HG03280 (cell line): ENCODE measurements around the gene TMTC3.
"Not testable (repeated sequence)": the region's sequence is repeated elsewhere in the genome, so short reads cannot be mapped to it uniquely, and the experiment has no call there.

Experiments used
- ATAC-seq: cut with Tn5 transposase; IDR thresholded peaks from one replicate; pipeline ENCODE4 v1.9.1; 2021; ENCODE audit warnings: mild to moderate bottlenecking, moderate library complexity; ENCODE audit not compliant: unreplicated experiment

TMTC3 gene

GRCh38 chr12:88163371-88163770 lies 21.3 kb downstream of the TMTC3 start:
- ATAC-seq: no peak

DNA sequence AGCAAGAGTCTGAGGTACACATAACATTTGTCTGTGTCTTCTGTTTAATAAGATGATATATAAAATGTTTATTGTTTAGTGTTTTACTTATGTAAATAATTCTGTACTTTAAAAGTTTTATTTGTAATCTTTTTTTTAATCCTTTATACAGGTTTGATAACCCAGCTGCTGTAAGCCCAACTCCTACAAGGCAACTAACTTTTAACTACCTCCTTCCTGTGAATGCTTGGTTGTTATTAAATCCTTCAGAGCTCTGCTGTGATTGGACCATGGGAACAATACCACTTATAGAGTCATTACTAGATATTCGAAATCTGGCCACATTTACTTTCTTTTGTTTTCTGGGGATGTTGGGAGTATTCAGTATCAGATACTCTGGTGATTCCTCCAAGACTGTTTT lies 24.1 kb downstream of the TMTC3 start:
- ATAC-seq: no peak

- ATAC-seq: no peak
Measured at GRCh38 chr12:88167384-88167783, 25.3 kb downstream of the TMTC3 start.

DNA sequence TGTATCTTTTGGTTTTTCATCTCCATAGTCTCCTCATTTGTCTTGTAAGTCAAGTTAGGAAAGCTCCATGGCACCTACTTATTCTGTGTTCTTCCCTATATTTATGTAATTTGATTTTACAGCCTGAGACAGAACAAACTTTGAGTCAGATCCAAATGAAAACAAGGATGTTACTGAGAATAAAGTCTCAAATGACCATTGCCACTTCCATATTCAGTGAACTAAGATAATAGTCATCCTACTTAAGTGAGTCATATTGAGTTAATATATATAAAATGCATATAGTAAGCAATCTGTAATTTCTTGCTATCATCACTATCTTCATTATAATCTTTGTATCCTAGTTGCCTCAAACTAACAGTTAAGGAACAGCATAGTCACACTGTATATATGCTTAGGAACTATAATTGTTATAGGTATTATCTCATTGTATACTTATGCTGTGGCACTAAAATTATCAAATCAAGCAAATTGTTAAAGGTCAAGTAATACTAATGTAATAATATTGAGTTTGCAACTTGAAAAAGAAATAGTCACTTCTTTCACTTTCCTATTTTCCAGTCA lies 30.8 kb downstream of the TMTC3 start:
- no peak for ATAC-seq

GRCh38 chr12:88175544-88175943 lies 33.4 kb downstream of the TMTC3 start:
- ATAC-seq: no peak

- ATAC-seq: no peak
Measured at GRCh38 chr12:88179436-88180014, 37.4 kb downstream of the TMTC3 start.

DNA sequence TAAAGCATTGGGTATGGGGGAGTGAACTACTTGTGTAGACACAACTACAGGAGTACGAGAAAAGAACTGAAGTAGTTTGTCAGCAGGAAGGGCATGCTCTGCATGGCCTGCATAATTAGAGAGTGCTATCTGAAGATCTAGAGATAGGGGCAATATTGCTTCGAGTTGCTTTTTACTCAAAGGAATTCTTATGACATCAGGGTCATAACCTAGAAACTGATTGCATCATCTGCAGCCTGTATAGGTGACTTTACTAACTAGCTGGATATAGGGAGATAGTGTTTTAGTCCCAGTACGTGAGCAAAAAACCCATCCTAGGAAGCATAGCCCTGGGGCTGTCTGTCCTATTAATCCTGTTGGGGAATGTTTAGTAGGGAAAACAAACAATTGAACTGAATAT lies 39.8 kb downstream of the TMTC3 start:
- ATAC-seq: no peak

GRCh38 chr12:88182416-88182815 lies 40.3 kb downstream of the TMTC3 start:
- no peak for ATAC-seq

DNA sequence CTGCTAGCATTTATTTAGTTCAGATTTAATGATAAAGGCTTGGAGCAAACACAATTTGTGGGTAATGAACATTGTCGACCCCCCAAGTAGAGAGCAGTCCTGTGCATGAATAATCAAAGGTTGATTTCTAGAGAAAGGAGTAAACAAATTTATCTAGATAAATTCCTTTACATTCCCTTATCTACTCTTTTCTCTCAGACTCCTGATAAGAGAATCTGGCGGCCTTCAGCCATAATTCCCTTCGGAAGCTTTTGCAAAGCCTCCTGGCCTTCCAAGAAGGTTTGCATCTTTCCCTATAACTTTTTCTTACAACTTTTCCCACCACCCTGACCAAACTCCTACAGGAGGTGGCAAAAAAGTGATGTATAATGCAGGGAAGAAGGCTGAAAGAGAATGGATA lies 42.1 kb downstream of the TMTC3 start:
- ATAC-seq: no peak

- ATAC-seq: no peak
Measured at GRCh38 chr12:88185279-88185678, 43.2 kb downstream of the TMTC3 start.

- peak; percentile 59 for ATAC-seq
Measured at GRCh38 chr12:88185988-88186387, 43.9 kb downstream of the TMTC3 start.

DNA sequence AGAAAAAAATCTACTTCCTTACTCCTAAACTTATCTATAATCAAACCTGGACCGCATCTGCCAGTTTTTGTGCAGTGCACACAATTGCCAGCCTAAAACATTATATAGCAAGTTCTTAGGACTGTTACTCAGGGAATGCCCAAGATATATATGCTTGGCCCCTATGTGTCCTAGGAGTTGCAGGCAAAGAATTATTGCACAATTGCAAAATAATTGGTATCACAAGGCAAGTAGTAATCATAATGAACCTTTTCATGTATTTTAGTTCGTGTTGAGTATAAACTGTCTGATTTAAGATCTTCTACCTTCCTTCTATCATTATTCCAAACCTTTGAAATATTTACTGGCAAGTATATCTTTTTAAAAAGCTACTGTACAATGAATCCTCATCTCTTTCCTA lies 45.5 kb downstream of the TMTC3 start:
- ATAC-seq: no peak

- no peak for ATAC-seq
Measured at GRCh38 chr12:88188180-88188579, 46.1 kb downstream of the TMTC3 start.

DNA sequence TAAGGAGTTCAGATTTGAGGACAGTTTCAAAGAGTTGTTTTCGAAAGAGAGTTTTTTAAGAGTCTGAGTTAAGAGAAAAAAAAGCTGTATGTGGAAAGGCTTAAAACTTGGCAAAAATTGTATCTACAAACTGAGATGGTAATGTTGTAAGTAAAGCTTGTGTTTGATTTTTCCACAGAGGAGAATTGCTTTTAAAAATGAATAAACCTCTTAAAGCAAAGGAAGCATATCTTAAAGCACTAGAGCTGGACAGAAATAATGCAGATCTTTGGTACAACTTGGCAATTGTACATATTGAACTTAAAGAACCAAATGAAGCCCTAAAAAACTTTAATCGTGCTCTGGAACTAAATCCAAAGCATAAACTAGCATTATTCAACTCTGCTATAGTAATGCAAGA lies 50.3 kb downstream of the TMTC3 start:
- no peak for ATAC-seq

DNA sequence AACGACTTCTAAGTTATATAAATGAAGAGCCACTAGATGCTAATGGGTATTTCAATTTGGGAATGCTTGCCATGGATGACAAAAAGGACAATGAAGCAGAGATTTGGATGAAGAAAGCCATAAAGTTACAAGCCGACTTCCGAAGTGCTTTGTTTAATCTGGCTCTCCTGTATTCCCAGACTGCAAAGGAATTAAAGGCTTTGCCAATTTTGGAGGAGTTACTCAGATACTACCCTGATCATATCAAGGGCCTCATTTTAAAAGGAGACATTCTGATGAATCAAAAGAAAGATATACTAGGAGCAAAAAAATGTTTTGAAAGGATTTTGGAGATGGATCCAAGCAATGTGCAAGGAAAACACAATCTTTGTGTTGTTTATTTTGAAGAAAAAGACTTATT lies 52.8 kb downstream of the TMTC3 start:
- ATAC-seq: no peak

DNA sequence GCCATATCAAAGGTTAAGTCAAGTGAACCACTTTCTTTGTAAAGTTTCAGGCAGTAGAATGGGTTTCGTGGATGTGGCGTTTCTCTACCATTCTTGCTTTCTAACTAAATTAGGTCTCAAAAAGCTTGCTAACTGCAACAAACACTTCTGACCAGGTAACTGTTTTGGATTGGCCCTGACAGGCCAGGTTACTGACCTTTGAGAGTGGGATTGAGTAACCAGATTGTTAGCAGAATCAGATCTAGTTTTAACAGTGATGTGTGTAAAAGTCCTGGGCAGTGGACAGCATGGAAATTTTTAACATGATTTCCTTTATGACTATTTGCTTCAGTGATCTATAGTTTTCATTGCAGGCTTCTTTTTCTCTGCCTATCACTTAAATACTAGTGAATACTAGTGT lies 57.9 kb downstream of the TMTC3 start:
- no peak for ATAC-seq

DNA sequence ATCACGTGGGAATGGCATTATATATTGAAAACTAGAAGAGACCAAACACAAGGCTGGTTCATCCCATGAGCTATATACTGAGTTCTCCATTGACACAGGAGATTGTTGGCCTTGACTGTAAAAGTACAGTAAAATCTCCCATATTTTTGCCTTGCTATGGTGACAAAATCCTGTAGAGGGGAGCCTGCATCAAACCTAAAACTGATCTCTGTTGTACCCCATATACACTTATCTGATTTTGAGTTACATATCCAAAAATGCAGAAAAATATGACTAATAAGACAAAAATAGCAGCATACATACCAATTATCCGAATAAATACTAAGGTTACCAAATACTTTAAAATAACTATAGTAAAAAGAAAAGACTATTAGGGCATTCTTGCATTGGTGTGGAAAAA lies 60.4 kb downstream of the TMTC3 start:
- no peak for ATAC-seq

- ATAC-seq: no peak
Measured at GRCh38 chr12:88206601-88207000, 64.5 kb downstream of the TMTC3 start.

- no peak for ATAC-seq
Measured at GRCh38 chr12:88207921-88208620, 66.0 kb downstream of the TMTC3 start.

DNA sequence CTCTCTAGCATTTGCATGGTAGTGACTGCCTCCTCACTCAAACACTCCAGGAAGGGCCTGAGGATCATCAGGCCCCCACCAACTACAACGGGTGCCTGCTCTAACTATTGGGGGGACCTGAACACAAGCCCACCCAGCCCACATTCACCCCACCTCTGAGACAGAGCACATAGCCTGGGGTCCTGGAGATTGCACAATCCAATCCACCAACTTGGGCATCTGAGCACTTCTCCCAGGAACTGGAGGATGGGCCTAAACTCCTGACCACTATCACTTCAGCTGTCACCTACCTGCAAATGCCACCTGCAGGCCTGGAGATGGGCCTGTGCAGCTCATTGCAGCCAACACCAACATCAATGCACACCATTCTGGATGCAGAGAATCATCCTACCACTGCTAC lies 66.6 kb downstream of the TMTC3 start:
- ATAC-seq: no peak

GRCh38 chr12:88210311-88210710 lies 68.2 kb downstream of the TMTC3 start:
- ATAC-seq: not testable (repeated sequence)

- ATAC-seq: no peak
Measured at GRCh38 chr12:88218293-88218692, 76.2 kb downstream of the TMTC3 start.

- ATAC-seq: no peak
Measured at GRCh38 chr12:88219861-88220260, 77.8 kb downstream of the TMTC3 start.
